Immature natural killer cell (primary cell): ENCODE measurements around the gene TRMT5. TPM values are rescaled to one million over a fixed set of nuclear protein-coding genes. Genes with fewer than 3 reads are reported as not detected.
A peak's percentile ranks its signal among the peaks of the same experiment; 100 is the strongest.

Experiments used
- DNase-seq, 3 donors: peaks; one replicate each; pipeline ENCODE4 v3.0.0; 2022; ENCODE audit warnings: mixed read lengths in 1 of 3
- H3K27ac Mint-ChIP-seq, 6 donors: one replicate each; pipeline ENCODE4 v1.8.0; 2020; ENCODE audit warnings: mixed read lengths in 6 of 6, mild to moderate bottlenecking in 5 of 6, inconsistent platforms in 4 of 6, moderate library complexity in 3 of 6
- H3K27me3 Mint-ChIP-seq, 3 donors: one replicate each; pipeline ENCODE4 v1.8.0; 2020 to 2021; ENCODE audit warnings: low read depth in 3 of 3, mild to moderate bottlenecking in 3 of 3, mixed read lengths in 3 of 3, moderate library complexity in 3 of 3, inconsistent platforms in 1 of 3
- H3K36me3 Mint-ChIP-seq, 3 donors: one replicate each; pipeline ENCODE4 v1.8.0; 2020; ENCODE audit warnings: mixed read lengths in 3 of 3, inconsistent platforms in 2 of 3, mild to moderate bottlenecking in 2 of 3
- H3K4me1 Mint-ChIP-seq, 2 donors: one replicate each; pipeline ENCODE4 v1.8.0; 2020; ENCODE audit warnings: inconsistent platforms in 2 of 2, mild to moderate bottlenecking in 2 of 2, mixed read lengths in 2 of 2, moderate library complexity in 1 of 2
- H3K4me3 Mint-ChIP-seq, 5 donors: one replicate each; pipeline ENCODE4 v1.8.0; 2020; ENCODE audit warnings: mild to moderate bottlenecking in 5 of 5, mixed read lengths in 5 of 5, inconsistent platforms in 3 of 5, moderate library complexity in 3 of 5
- H3K9me3 Mint-ChIP-seq, 6 donors: one replicate each; pipeline ENCODE4 v1.8.0; 2020; ENCODE audit warnings: mild to moderate bottlenecking in 6 of 6, mixed read lengths in 6 of 6, inconsistent platforms in 4 of 6, moderate library complexity in 3 of 6
- polyA plus RNA-seq, 3 donors: library from polyadenylated mRNA; unstranded; fragments of 300-500 nt; fragmentation: Illumina TruSeq; gene quantifications; one replicate each; pipeline ENCODE4 v1.2.3, GENCODE V29; 2021

The TRMT5 gene
- polyA plus RNA-seq, 3 donors from 2014 or later, result 0.48 to 2.5 (median 0.90) TPM

GRCh38 chr14:60975551-60975950 lies 5.3 kb downstream of the TRMT5 start:
- no peaks in the 10 kb centered on the region for H3K9me3 Mint-ChIP-seq
- peaks cover 0 to 5% of the 10 kb centered on the region in 2 donors for H3K4me1 Mint-ChIP-seq
- H3K36me3 Mint-ChIP-seq, result peaks cover 0 to 10% (median 7%) of the 10 kb centered on the region in 3 donors
- H3K27ac Mint-ChIP-seq, result no peak overlapping the region
- no peak for DNase-seq
- peaks cover 0 to 3% (median 0%) of the 10 kb centered on the region in 3 donors for H3K27me3 Mint-ChIP-seq
- no peak overlapping the region for H3K4me3 Mint-ChIP-seq

- Mint-ChIP-seq H3K4me3 (no peak overlapping the region), H3K36me3 (peaks cover 0 to 10% (median 7%) of the 10 kb centered on the region in 3 donors), H3K27ac (no peak overlapping the region), H3K9me3 (no peaks in the 10 kb centered on the region), H3K27me3 (peaks cover 0 to 3% (median 0%) of the 10 kb centered on the region in 3 donors), H3K4me1 (no peaks in the 10 kb centered on the region)
- DNase-seq, result no peak
Observed at GRCh38 chr14:60974090-60974651, 6.7 kb downstream of the TRMT5 start.

- H3K4me1 Mint-ChIP-seq, result no peaks in the 10 kb centered on the region
- peaks cover 0 to 3% (median 0%) of the 10 kb centered on the region in 3 donors for H3K27me3 Mint-ChIP-seq
- peaks cover 0 to 10% (median 10%) of the 10 kb centered on the region in 3 donors for H3K36me3 Mint-ChIP-seq
- H3K9me3 Mint-ChIP-seq, result no peaks in the 10 kb centered on the region
- no peak for DNase-seq
- no peak overlapping the region for H3K4me3 Mint-ChIP-seq
- H3K27ac Mint-ChIP-seq, result no peak overlapping the region
Observed at GRCh38 chr14:60973070-60973469, 7.8 kb downstream of the TRMT5 start.

GRCh38 chr14:60972295-60972694 lies 8.6 kb downstream of the TRMT5 start:
- no peak overlapping the region for H3K4me3 Mint-ChIP-seq
- no peaks in the 10 kb centered on the region for H3K4me1 Mint-ChIP-seq
- peak overlapping the region in 1 of 6 donors; percentile 80 for H3K27ac Mint-ChIP-seq
- peaks cover 0 to 10% (median 10%) of the 10 kb centered on the region in 3 donors for H3K36me3 Mint-ChIP-seq
- H3K9me3 Mint-ChIP-seq, result no peaks in the 10 kb centered on the region
- peaks cover 0 to 3% (median 0%) of the 10 kb centered on the region in 3 donors for H3K27me3 Mint-ChIP-seq
- no peak for DNase-seq

GRCh38 chr14:60971271-60971670 lies 9.6 kb downstream of the TRMT5 start:
- no peak overlapping the region for H3K27ac Mint-ChIP-seq

GRCh38 chr14:60970146-60970545 lies 10.7 kb downstream of the TRMT5 start:
- Mint-ChIP-seq H3K36me3 (peaks cover 0 to 13% (median 10%) of the 10 kb centered on the region in 3 donors), H3K9me3 (no peaks in the 10 kb centered on the region), H3K4me1 (no peaks in the 10 kb centered on the region), H3K4me3 (no peak overlapping the region), H3K27me3 (peaks cover 0 to 4% (median 0%) of the 10 kb centered on the region in 3 donors), H3K27ac (no peak overlapping the region)
- no peak for DNase-seq

More at GRCh38 chr14:60971271-60971670, 9.6 kb downstream of the TRMT5 start:
- DNase-seq, result no peak
- Mint-ChIP-seq H3K4me3 (no peak overlapping the region), H3K27me3 (peaks cover 0 to 4% (median 0%) of the 10 kb centered on the region in 3 donors), H3K36me3 (peaks cover 0 to 13% (median 10%) of the 10 kb centered on the region in 3 donors), H3K9me3 (no peaks in the 10 kb centered on the region), H3K4me1 (no peaks in the 10 kb centered on the region)

GRCh38 chr14:60968671-60969070 lies 12.2 kb downstream of the TRMT5 start:
- H3K4me1 Mint-ChIP-seq, result no peaks in the 10 kb centered on the region
- no peak overlapping the region for H3K27ac Mint-ChIP-seq
- peaks cover 0 to 10% (median 7%) of the 10 kb centered on the region in 3 donors for H3K36me3 Mint-ChIP-seq
- H3K9me3 Mint-ChIP-seq, result no peaks in the 10 kb centered on the region
- peaks cover 0 to 4% (median 0%) of the 10 kb centered on the region in 3 donors for H3K27me3 Mint-ChIP-seq
- no peak overlapping the region for H3K4me3 Mint-ChIP-seq
- no peak for DNase-seq

- Mint-ChIP-seq H3K27me3 (peaks cover 0 to 3% (median 0%) of the 10 kb centered on the region in 3 donors), H3K27ac (no peak overlapping the region), H3K4me1 (no peaks in the 10 kb centered on the region), H3K36me3 (peaks cover 0 to 8% (median 5%) of the 10 kb centered on the region in 3 donors), H3K4me3 (no peak overlapping the region), H3K9me3 (no peaks in the 10 kb centered on the region)
- DNase-seq, result no peak
Observed at GRCh38 chr14:60968099-60968498, 12.8 kb downstream of the TRMT5 start.

- H3K4me1 Mint-ChIP-seq, result no peaks in the 10 kb centered on the region
Observed at GRCh38 chr14:60965402-60965801, 15.5 kb downstream of the TRMT5 start.

GRCh38 chr14:60964904-60965303 lies 16.0 kb downstream of the TRMT5 start:
- peaks cover 0 to 6% (median 2%) of the 10 kb centered on the region in 6 donors for H3K9me3 Mint-ChIP-seq
- peaks cover 0 to 2% (median 1%) of the 10 kb centered on the region in 3 donors for H3K27me3 Mint-ChIP-seq
- peaks cover 0 to 21% (median 7%) of the 10 kb centered on the region in 3 donors for H3K36me3 Mint-ChIP-seq
- H3K4me1 Mint-ChIP-seq, result no peaks in the 10 kb centered on the region
- no peak overlapping the region for H3K27ac Mint-ChIP-seq
- no peak for DNase-seq
- H3K4me3 Mint-ChIP-seq, result no peak overlapping the region

More at GRCh38 chr14:60965402-60965801, 15.5 kb downstream of the TRMT5 start:
- no peak overlapping the region for H3K27ac Mint-ChIP-seq
- peaks cover 0 to 16% (median 3%) of the 10 kb centered on the region in 3 donors for H3K36me3 Mint-ChIP-seq
- peaks cover 0 to 2% (median 1%) of the 10 kb centered on the region in 3 donors for H3K27me3 Mint-ChIP-seq
- peaks cover 0 to 2% (median 0%) of the 10 kb centered on the region in 6 donors for H3K9me3 Mint-ChIP-seq
- no peak for DNase-seq
- no peak overlapping the region for H3K4me3 Mint-ChIP-seq

- H3K36me3 Mint-ChIP-seq, result peaks cover 6 to 27% (median 13%) of the 10 kb centered on the region in 3 donors
- no peak for DNase-seq
- H3K27ac Mint-ChIP-seq, result no peak overlapping the region
- H3K4me1 Mint-ChIP-seq, result no peaks in the 10 kb centered on the region
- H3K9me3 Mint-ChIP-seq, result peaks cover 7 to 18% (median 12%) of the 10 kb centered on the region in 6 donors
- no peak overlapping the region for H3K4me3 Mint-ChIP-seq
- H3K27me3 Mint-ChIP-seq, result peaks cover 0 to 2% (median 1%) of the 10 kb centered on the region in 3 donors
Observed at GRCh38 chr14:60963761-60964160, 17.1 kb downstream of the TRMT5 start.

- H3K36me3 Mint-ChIP-seq, result peaks cover 29 to 48% (median 36%) of the 10 kb centered on the region in 3 donors
- no peaks in the 10 kb centered on the region for H3K4me1 Mint-ChIP-seq
- peaks cover 0 to 2% (median 1%) of the 10 kb centered on the region in 3 donors for H3K27me3 Mint-ChIP-seq
- no peak overlapping the region for H3K27ac Mint-ChIP-seq
- no peak for DNase-seq
- no peak overlapping the region for H3K4me3 Mint-ChIP-seq
- H3K9me3 Mint-ChIP-seq, result peaks cover 24 to 50% (median 40%) of the 10 kb centered on the region in 6 donors
Observed at GRCh38 chr14:60958146-60958545, 22.7 kb downstream of the TRMT5 start.

- peaks cover 0 to 2% (median 1%) of the 10 kb centered on the region in 3 donors for H3K27me3 Mint-ChIP-seq
Observed at GRCh38 chr14:60956632-60957031, 24.2 kb downstream of the TRMT5 start.

GRCh38 chr14:60956202-60956601 lies 24.7 kb downstream of the TRMT5 start:
- Mint-ChIP-seq H3K9me3 (peaks cover 24 to 50% (median 40%) of the 10 kb centered on the region in 6 donors), H3K27ac (no peak overlapping the region), H3K27me3 (peaks cover 0 to 1% (median 0%) of the 10 kb centered on the region in 3 donors), H3K36me3 (peaks cover 29 to 43% (median 36%) of the 10 kb centered on the region in 3 donors), H3K4me3 (no peak overlapping the region), H3K4me1 (no peaks in the 10 kb centered on the region)
- DNase-seq, result no peak

More at GRCh38 chr14:60956632-60957031, 24.2 kb downstream of the TRMT5 start:
- Mint-ChIP-seq H3K27ac (no peak overlapping the region), H3K4me3 (no peak overlapping the region), H3K9me3 (peaks cover 24 to 50% (median 40%) of the 10 kb centered on the region in 6 donors), H3K4me1 (no peaks in the 10 kb centered on the region), H3K36me3 (peaks cover 29 to 48% (median 36%) of the 10 kb centered on the region in 3 donors)
- DNase-seq, result no peak
